C4-2B (cell line): ENCODE data around the gene ZFYVE28.

Experiments used
- ZFX ChIP-seq: fragments of 450-650 bp; IDR thresholded peaks from 2 replicates; pipeline ENCODE4 v1.6.1; 2017
- TF ChIP-seq, protein P1 (sequence below): fragments of 450-650 bp; conservative IDR thresholded peaks from 2 replicates; pipeline ENCODE4 v1.5.1; 2017; ENCODE audit warnings: mild to moderate bottlenecking

DNA sequence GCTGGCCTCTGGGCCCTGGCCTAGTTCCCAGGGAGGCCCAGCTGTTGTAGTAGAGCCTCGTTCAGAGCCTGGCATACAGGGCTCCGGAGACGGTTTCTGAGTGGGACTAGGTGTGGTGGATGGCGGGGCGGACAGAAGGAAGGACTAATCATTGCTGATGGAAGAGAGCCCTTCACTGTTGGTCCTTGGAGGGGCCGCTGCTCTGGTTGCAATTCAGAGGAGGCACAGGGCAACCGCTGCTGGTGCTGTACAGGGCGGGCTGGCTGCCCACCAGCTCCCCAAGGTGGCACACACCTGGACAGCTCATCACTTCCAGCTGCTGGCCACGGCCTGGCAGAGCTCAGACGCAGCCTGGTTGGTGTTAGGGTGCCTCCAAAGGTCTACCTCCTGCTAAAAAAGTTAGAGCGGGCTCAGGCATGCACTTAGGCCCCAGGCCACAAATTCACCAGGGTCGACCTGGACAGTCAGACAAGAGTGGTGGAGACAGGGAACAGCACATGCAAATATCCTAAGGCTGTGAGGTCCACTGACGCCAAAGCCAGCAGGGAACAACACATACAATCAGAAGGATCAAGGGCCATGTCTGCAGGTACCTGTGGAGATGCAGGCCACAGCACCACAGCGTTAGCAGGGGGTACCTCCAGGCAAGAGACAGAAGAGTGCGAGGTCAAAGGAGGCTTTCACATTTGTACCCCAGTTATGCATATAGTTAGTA is 43.0 kb upstream of the ZFYVE28 start:
- TF ChIP-seq, protein P1, sequence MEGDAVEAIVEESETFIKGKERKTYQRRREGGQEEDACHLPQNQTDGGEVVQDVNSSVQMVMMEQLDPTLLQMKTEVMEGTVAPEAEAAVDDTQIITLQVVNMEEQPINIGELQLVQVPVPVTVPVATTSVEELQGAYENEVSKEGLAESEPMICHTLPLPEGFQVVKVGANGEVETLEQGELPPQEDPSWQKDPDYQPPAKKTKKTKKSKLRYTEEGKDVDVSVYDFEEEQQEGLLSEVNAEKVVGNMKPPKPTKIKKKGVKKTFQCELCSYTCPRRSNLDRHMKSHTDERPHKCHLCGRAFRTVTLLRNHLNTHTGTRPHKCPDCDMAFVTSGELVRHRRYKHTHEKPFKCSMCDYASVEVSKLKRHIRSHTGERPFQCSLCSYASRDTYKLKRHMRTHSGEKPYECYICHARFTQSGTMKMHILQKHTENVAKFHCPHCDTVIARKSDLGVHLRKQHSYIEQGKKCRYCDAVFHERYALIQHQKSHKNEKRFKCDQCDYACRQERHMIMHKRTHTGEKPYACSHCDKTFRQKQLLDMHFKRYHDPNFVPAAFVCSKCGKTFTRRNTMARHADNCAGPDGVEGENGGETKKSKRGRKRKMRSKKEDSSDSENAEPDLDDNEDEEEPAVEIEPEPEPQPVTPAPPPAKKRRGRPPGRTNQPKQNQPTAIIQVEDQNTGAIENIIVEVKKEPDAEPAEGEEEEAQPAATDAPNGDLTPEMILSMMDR: no peak
- no peak for TF ChIP-seq ZFX
